ENCODE measurements around the gene RNF208.

DNA sequence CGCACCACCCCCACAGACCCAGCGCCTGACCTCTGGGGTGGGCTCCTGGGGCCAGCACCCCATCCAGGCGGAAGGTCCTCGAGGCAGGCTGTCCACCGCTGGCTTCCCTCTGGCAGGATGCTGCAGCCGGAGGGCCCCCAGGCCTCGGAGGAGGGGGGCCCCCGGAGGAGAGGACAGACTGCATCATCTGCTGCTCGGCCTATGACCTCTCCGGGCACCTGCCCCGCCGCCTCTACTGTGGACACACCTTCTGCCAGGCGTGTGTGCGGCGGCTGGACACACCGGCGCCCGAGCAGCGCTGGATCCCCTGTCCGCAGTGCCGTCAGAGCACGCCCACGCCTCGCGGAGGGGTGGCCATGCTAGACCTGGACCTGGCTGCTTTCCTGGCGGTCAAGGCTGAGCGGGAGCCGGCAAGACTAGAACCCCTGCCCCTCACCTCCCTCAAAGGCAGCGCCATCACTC lies 6.5 kb upstream of the RNF208 start:
- TF ChIP-seq, protein P1, sequence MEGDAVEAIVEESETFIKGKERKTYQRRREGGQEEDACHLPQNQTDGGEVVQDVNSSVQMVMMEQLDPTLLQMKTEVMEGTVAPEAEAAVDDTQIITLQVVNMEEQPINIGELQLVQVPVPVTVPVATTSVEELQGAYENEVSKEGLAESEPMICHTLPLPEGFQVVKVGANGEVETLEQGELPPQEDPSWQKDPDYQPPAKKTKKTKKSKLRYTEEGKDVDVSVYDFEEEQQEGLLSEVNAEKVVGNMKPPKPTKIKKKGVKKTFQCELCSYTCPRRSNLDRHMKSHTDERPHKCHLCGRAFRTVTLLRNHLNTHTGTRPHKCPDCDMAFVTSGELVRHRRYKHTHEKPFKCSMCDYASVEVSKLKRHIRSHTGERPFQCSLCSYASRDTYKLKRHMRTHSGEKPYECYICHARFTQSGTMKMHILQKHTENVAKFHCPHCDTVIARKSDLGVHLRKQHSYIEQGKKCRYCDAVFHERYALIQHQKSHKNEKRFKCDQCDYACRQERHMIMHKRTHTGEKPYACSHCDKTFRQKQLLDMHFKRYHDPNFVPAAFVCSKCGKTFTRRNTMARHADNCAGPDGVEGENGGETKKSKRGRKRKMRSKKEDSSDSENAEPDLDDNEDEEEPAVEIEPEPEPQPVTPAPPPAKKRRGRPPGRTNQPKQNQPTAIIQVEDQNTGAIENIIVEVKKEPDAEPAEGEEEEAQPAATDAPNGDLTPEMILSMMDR (IDR thresholded peaks at IDR 0.05; ENCODE audit: insufficient read depth, low read length): no peak
- TF ChIP-seq POLR2AphosphoS5 (IDR thresholded peaks at IDR 0.05; ENCODE audit: low read depth) (no peak), SPI1 (IDR thresholded peaks at IDR 0.05; ENCODE audit: borderline replicate concordance, low read depth) (no peak)

All from HL-60 (cell line).